Fibroblast of lung (primary cell): ENCODE data around the gene MSH3. TPM values are rescaled to one million over a fixed set of nuclear protein-coding genes. Genes with fewer than 3 reads are reported as not detected.

Source experiments
- DNase-seq, 2 donors: peaks; one replicate each; pipeline versions ENCODE4 v3.0.0 to v3.0.0-alpha.2; 2010; ENCODE audit warnings: low read depth in 2 of 2
- H2AFZ ChIP-seq: 2 replicates; pipeline ENCODE4 v1.5.1; 2012; ENCODE audit warnings: low read length, control low read depth, inconsistent platforms
- H3K27ac ChIP-seq: 2 replicates; pipeline ENCODE4 v1.5.1; 2011; ENCODE audit warnings: low read length, control low read depth; ENCODE audit not compliant: insufficient read depth
- H3K27me3 ChIP-seq: 2 replicates; pipeline ENCODE4 v1.5.1; 2011; ENCODE audit warnings: mild to moderate bottlenecking, low read length; ENCODE audit not compliant: control insufficient read depth, insufficient read depth
- H3K36me3 ChIP-seq: 2 replicates; pipeline ENCODE4 v1.5.1; 2011; ENCODE audit warnings: low read length; ENCODE audit not compliant: control insufficient read depth, insufficient read depth
- H3K4me1 ChIP-seq: 2 replicates; pipeline ENCODE4 v1.5.1; 2011; ENCODE audit warnings: low read length; ENCODE audit not compliant: control insufficient read depth, insufficient read depth; ENCODE audit errors: extremely low read depth
- H3K4me2 ChIP-seq: 2 replicates; pipeline ENCODE4 v1.5.1; 2011; ENCODE audit warnings: low read length, control low read depth; ENCODE audit not compliant: insufficient read depth; ENCODE audit errors: extremely low read depth
- H3K4me3 ChIP-seq, 4 experiments: fragments of 200-600 bp in 1 of 4; sonication (generic) in 1 of 4; replicated peaks in 1 of 4; 2 replicates each; pipeline ENCODE4 v1.5.1; 2011 to 2016; ENCODE audit warnings: low read length in 4 of 4, low read depth in 3 of 4, mild to moderate bottlenecking in 3 of 4, control low read depth in 2 of 4, inconsistent platforms in 1 of 4, mixed read lengths in 1 of 4; ENCODE audit not compliant: insufficient read depth in 1 of 4; ENCODE audit errors: control extremely low read depth in 1 of 4
- H3K79me2 ChIP-seq: 2 replicates; pipeline ENCODE4 v1.5.1; 2012; ENCODE audit warnings: mild to moderate bottlenecking, low read length, inconsistent platforms; ENCODE audit not compliant: control insufficient read depth, insufficient read depth
- H3K9ac ChIP-seq: 2 replicates; pipeline ENCODE4 v1.5.1; 2011; ENCODE audit warnings: mild to moderate bottlenecking, low read length, control low read depth; ENCODE audit not compliant: insufficient read depth
- H3K9me3 ChIP-seq: 2 replicates; pipeline ENCODE4 v1.5.1; 2012; ENCODE audit warnings: low read depth, low read length; ENCODE audit not compliant: control insufficient read depth, insufficient read depth
- H4K20me1 ChIP-seq: 2 replicates; pipeline ENCODE4 v1.5.1; 2011; ENCODE audit warnings: low read length; ENCODE audit not compliant: control insufficient read depth, insufficient read depth; ENCODE audit errors: extremely low read depth
- EZH2 ChIP-seq: IDR thresholded peaks from 2 replicates; pipeline ENCODE4 v1.5.1; 2012; ENCODE audit warnings: low read length, control low read depth, mild to moderate bottlenecking; ENCODE audit errors: missing control alignments
- polyA plus RNA-seq, 2 donors: library from polyadenylated mRNA; depleted of rRNA in 1 of 2; stranded (reverse) in 1 of 2; unstranded in 1 of 2; fragments of >200 nt; gene quantifications; 2 replicates each; pipeline ENCODE4 v1.2.1, GENCODE V29; 2011 to 2012; ENCODE audit warnings: missing spikeins in 1 of 2
- total RNA-seq: library from RNA; depleted of rRNA; stranded (reverse); fragments of >200 nt; gene quantifications from 2 replicates; pipeline ENCODE4 v1.2.1, GENCODE V29; 2014
- TF ChIP-seq, protein P1 (sequence below), 2 donors: IDR thresholded peaks in 1 of 2; conservative IDR thresholded peaks in 1 of 2; 1 replicate in 1 of 2; 2 replicates in 1 of 2; pipeline ENCODE4 v1.5.1; 2011 to 2012; ENCODE audit warnings: low read length in 2 of 2, control low read depth in 1 of 2, inconsistent platforms in 1 of 2, low read depth in 1 of 2, mild to moderate bottlenecking in 1 of 2

MSH3 gene
- total and polyA plus RNA-seq, 2 donors (not counting 1 experiment from before 2014, with no cell fraction given) = 9.1 to 14.4 TPM

DNA sequence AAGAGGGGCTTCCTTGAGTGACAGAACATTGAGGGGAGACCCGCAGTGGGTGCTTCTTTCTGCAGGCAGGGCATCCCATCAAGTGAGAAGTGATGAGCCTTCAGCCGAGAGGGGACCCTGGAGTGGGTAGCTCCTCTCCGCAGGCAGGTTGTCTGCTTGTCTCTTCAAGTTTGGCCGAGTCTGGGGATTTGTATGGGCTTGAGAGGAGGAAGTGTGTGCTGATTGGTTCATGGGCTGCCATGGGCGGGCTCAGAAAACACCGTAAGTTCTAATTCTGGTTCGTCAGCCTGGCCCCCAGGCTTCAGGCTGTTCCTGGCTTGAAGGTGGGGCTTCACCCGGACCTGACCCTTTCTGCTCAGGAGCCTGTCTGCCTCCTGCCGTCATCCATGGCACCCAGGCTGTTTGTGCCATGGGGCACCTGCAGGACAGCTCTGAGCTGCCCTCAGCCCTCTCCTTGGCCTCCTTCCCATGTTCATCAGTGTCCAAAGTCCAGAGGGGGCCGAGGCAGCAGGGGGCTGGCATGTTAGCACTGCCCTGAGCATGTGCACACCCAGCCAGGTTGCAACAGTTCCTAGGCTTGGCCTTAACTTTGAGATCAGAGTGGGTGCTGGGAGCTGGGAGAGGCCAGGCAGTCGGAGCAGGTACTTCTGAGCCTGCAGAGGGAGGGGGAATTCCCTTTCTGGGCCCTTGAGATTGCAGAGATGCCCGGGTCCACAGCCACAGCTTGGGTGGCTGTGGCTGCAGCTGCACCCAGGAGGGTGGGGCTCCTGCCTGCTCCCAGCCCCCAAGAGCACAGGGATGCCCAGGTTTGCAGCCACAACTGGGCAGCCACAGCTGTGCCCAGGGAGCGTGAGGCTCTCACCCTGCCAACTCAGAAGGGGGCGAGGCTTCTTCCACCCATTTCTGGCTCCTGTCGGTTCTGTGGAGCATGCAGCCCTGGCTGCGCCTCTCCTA, 13.8 kb downstream of the MSH3 start:
- H3K9ac ChIP-seq = no peak overlapping the region
- no peaks in the 10 kb centered on the region for H3K9me3 ChIP-seq
- no peak overlapping the region for H2AFZ ChIP-seq
- H3K79me2 ChIP-seq = no peaks in the 10 kb centered on the region
- no peaks in the 10 kb centered on the region for H4K20me1 ChIP-seq
- no peak overlapping the region for H3K27ac ChIP-seq
- H3K4me2 ChIP-seq = no peak overlapping the region
- no peak for DNase-seq
- no peak overlapping the region for H3K4me3 ChIP-seq
- no peaks in the 10 kb centered on the region for H3K4me1 ChIP-seq
- no peaks in the 10 kb centered on the region for H3K27me3 ChIP-seq
- TF ChIP-seq, protein P1, sequence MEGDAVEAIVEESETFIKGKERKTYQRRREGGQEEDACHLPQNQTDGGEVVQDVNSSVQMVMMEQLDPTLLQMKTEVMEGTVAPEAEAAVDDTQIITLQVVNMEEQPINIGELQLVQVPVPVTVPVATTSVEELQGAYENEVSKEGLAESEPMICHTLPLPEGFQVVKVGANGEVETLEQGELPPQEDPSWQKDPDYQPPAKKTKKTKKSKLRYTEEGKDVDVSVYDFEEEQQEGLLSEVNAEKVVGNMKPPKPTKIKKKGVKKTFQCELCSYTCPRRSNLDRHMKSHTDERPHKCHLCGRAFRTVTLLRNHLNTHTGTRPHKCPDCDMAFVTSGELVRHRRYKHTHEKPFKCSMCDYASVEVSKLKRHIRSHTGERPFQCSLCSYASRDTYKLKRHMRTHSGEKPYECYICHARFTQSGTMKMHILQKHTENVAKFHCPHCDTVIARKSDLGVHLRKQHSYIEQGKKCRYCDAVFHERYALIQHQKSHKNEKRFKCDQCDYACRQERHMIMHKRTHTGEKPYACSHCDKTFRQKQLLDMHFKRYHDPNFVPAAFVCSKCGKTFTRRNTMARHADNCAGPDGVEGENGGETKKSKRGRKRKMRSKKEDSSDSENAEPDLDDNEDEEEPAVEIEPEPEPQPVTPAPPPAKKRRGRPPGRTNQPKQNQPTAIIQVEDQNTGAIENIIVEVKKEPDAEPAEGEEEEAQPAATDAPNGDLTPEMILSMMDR (conservative IDR thresholded peaks at IDR 0.05 in 1 of 2, IDR thresholded peaks at IDR 0.05 in 1 of 2; ENCODE audit: low read depth in 1 of 2, low read length in 2 of 2) = no peak
- TF ChIP-seq EZH2 = no peak
- peaks cover 7% of the 10 kb centered on the region for H3K36me3 ChIP-seq

GRCh38 chr5:80672140-80672736, 17.8 kb downstream of the MSH3 start:
- Histone ChIP-seq H3K9ac (no peak overlapping the region), H3K4me3 (no peak overlapping the region), H3K9me3 (no peaks in the 10 kb centered on the region), H3K27me3 (no peaks in the 10 kb centered on the region), H3K4me2 (no peak overlapping the region), H3K4me1 (no peaks in the 10 kb centered on the region), H3K79me2 (no peaks in the 10 kb centered on the region), H3K36me3 (peaks cover 8% of the 10 kb centered on the region), H3K27ac (no peak overlapping the region), H2AFZ (no peak overlapping the region), H4K20me1 (no peaks in the 10 kb centered on the region)
- TF ChIP-seq EZH2 = no peak
- TF ChIP-seq, protein P1 (conservative IDR thresholded peaks at IDR 0.05 in 1 of 2, IDR thresholded peaks at IDR 0.05 in 1 of 2; ENCODE audit: low read depth in 1 of 2, low read length in 2 of 2) = peak; percentile 90 to 91
- peak; percentile 52 to 77 for DNase-seq

DNA sequence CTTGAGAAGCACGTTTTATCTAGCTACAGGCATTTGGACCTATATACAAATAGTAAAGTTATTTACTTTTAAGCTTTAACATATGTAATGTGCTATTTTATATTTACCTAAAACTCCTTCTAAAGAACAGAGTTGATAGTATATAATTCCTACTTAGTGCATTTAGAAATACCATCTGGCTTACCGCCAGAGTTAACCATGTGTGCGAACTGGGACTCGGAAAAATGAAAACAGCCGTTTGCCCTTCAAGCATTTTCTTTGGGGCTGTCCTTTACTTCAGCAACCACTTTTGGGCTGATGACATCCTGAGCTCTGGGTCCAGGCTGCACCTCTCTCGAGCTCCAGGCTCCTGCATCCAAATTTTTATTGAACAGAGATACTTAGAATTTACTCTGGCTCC, 22.3 kb downstream of the MSH3 start:
- Histone ChIP-seq H3K4me3 (no peak overlapping the region), H3K27ac (no peak overlapping the region), H3K79me2 (no peaks in the 10 kb centered on the region), H2AFZ (no peak overlapping the region), H3K4me1 (no peaks in the 10 kb centered on the region), H3K9me3 (no peaks in the 10 kb centered on the region), H3K36me3 (peaks cover 5% of the 10 kb centered on the region), H3K27me3 (no peaks in the 10 kb centered on the region), H3K9ac (no peak overlapping the region), H3K4me2 (no peak overlapping the region), H4K20me1 (no peaks in the 10 kb centered on the region)
- peak in 1 of 2 donors; percentile 12 for DNase-seq
- no peak for TF ChIP-seq EZH2
- TF ChIP-seq, protein P1 (conservative IDR thresholded peaks at IDR 0.05 in 1 of 2, IDR thresholded peaks at IDR 0.05 in 1 of 2; ENCODE audit: low read depth in 1 of 2, low read length in 2 of 2) = no peak
